ENCODE results near the gene SRP9.
"Not testable (repeated sequence)": the region's sequence is repeated elsewhere in the genome, so short reads cannot be mapped to it uniquely, and the experiment has no call there.

Gene SRP9

GRCh38 chr1:225835856-225836255 is 58.2 kb downstream of the SRP9 start:
- DNase-seq (ENCODE audit: insufficient read length, low spot score): no peak
- FAIRE-seq: no peak

DNA sequence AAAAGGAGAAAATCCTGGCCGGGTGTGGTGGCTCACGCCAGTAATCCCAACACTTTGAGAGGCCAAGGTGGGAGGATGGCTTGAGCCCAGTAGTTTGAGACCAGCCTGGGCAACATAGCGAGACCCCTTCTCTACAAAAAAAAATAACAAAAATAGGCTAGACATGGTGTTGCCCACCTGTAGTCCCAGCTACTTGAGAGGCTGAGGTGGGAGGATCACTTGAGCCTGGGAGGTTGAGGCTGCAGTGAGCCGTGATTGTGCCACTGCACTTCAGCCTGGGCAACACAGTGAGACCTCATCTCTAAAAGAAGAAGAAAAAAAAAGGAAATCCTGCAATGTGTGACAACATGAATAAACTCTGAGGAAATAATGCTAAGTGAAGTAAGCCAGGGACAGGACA is 58.7 kb downstream of the SRP9 start:
- not testable (repeated sequence) for DNase-seq (ENCODE audit: insufficient read length, low spot score); FAIRE-seq

GRCh38 chr1:225838793-225839192 is 61.2 kb downstream of the SRP9 start:
- DNase-seq (ENCODE audit: insufficient read length, low spot score): no peak
- FAIRE-seq: no peak

Measured in HTR-8/SVneo (cell line).